Neural cell (in vitro differentiated cells): ENCODE measurements around the gene PIGBOS1. TPM values are rescaled to one million over a fixed set of nuclear protein-coding genes. Genes with fewer than 3 reads are reported as not detected.

Experiments
- H2AFZ ChIP-seq: fragments of 200-600, 300-800 bp; sonication (generic), shearing (Covaris generic); 2 replicates; pipeline ENCODE4 v1.6.0; 2014; ENCODE audit warnings: low read depth, mild to moderate bottlenecking, antibody characterized with exemption, low read length, moderate library complexity
- H3F3A ChIP-seq: fragments of 200-600 bp; shearing (Covaris generic); 2 replicates; pipeline ENCODE4 v1.6.1; 2016; ENCODE audit warnings: mild to moderate bottlenecking, moderate library complexity, mixed read lengths, antibody characterized with exemption, low read length; ENCODE audit not compliant: insufficient read depth, poor library complexity, severe bottlenecking
- H3K27ac ChIP-seq: fragments of 200-600, 300-800 bp; sonication (generic), shearing (Covaris generic); 2 replicates; pipeline ENCODE4 v1.5.1; 2014; ENCODE audit warnings: mild to moderate bottlenecking, low read length, moderate library complexity
- H3K27me3 ChIP-seq: fragments of 300-800, 200-600 bp; sonication (generic), shearing (Covaris generic); 2 replicates; pipeline ENCODE4 v1.6.0; 2014; ENCODE audit warnings: mild to moderate bottlenecking, low read depth, low read length, moderate library complexity; ENCODE audit not compliant: insufficient read depth
- H3K36me3 ChIP-seq: fragments of 300-800, 200-600 bp; sonication (generic), shearing (Covaris generic); 2 replicates; pipeline ENCODE4 v1.5.1; 2014; ENCODE audit warnings: mild to moderate bottlenecking, antibody characterized with exemption, low read length, moderate library complexity; ENCODE audit not compliant: insufficient read depth
- H3K4me2 ChIP-seq: fragments of 300-800, 200-600 bp; sonication (generic), shearing (Covaris generic); 2 replicates; pipeline ENCODE4 v1.6.0; 2014; ENCODE audit warnings: mild to moderate bottlenecking, low read length
- H3K4me3 ChIP-seq: fragments of 300-800, 200-600 bp; sonication (generic), shearing (Covaris generic); 2 replicates; pipeline ENCODE4 v1.5.1; 2014; ENCODE audit warnings: mild to moderate bottlenecking, low read length, moderate library complexity
- H3K79me2 ChIP-seq: fragments of 200-600 bp; shearing (Covaris generic); replicated peaks from 2 replicates; pipeline ENCODE4 v1.6.0; 2014; ENCODE audit warnings: mild to moderate bottlenecking, low read length, moderate library complexity; ENCODE audit not compliant: insufficient read depth
- H3K9ac ChIP-seq: fragments of 300-800, 200-600 bp; sonication (generic), shearing (Covaris generic); 2 replicates; pipeline ENCODE4 v1.6.1; 2016; ENCODE audit warnings: mild to moderate bottlenecking, low read length, mixed read lengths
- H3K9me2 ChIP-seq: fragments of 200-600 bp; shearing (Covaris generic); 2 replicates; pipeline ENCODE4 v1.6.1; 2016; ENCODE audit warnings: mild to moderate bottlenecking, low read length, mixed read lengths; ENCODE audit not compliant: insufficient read depth
- H3K9me3 ChIP-seq: fragments of 200-600, 300-800 bp; sonication (generic), shearing (Covaris generic); 2 replicates; pipeline ENCODE4 v1.6.1; 2016; ENCODE audit warnings: mild to moderate bottlenecking, mixed run types, low read length, moderate library complexity, mixed read lengths
- H4K20me1 ChIP-seq: fragments of 200-600 bp; shearing (Covaris generic); 2 replicates; pipeline ENCODE4 v1.6.1; 2016; ENCODE audit warnings: mild to moderate bottlenecking, mixed run types; ENCODE audit not compliant: insufficient read depth
- CTCF ChIP-seq: fragments of 450-650 bp; IDR thresholded peaks from 2 replicates; pipeline ENCODE4 v1.5.1; 2014; ENCODE audit warnings: antibody characterized with exemption, mild to moderate bottlenecking, moderate library complexity; ENCODE audit not compliant: poor library complexity, severe bottlenecking
- EP300 ChIP-seq: fragments of 450-650 bp; conservative IDR thresholded peaks from 2 replicates; pipeline ENCODE4 v1.6.1; 2014; ENCODE audit warnings: antibody characterized with exemption, mild to moderate bottlenecking, moderate library complexity; ENCODE audit not compliant: poor library complexity, severe bottlenecking
- EZH2 ChIP-seq: fragments of 200-600, 300-800 bp; shearing (Covaris generic), sonication (generic); IDR thresholded peaks from 2 replicates; pipeline ENCODE4 v1.6.1; 2014; ENCODE audit warnings: antibody characterized with exemption, low read length, borderline replicate concordance, mild to moderate bottlenecking; ENCODE audit not compliant: insufficient read depth, poor library complexity, severe bottlenecking
- MXI1 ChIP-seq: fragments of 450-650 bp; conservative IDR thresholded peaks from 2 replicates; pipeline ENCODE4 v1.6.1; 2014; ENCODE audit warnings: antibody characterized with exemption, mild to moderate bottlenecking; ENCODE audit not compliant: poor library complexity, severe bottlenecking
- POLR2AphosphoS5 ChIP-seq: IDR thresholded peaks from 2 replicates; pipeline ENCODE4 v1.6.1; 2012
- RAD21 ChIP-seq: fragments of 450-650 bp; conservative IDR thresholded peaks from 2 replicates; pipeline ENCODE4 v1.6.1; 2014; ENCODE audit warnings: antibody characterized with exemption, mild to moderate bottlenecking, moderate library complexity
- REST ChIP-seq: IDR thresholded peaks from 2 replicates; pipeline ENCODE4 v1.6.1; 2012; ENCODE audit warnings: borderline replicate concordance
- SMC3 ChIP-seq: fragments of 450-650 bp; conservative IDR thresholded peaks from 2 replicates; pipeline ENCODE4 v1.6.1; 2014; ENCODE audit warnings: antibody characterized with exemption, mild to moderate bottlenecking, moderate library complexity; ENCODE audit not compliant: poor library complexity
- TAF1 ChIP-seq: IDR thresholded peaks from 2 replicates; pipeline ENCODE4 v1.6.1; 2012; ENCODE audit warnings: low read depth
- polyA plus RNA-seq: library from polyadenylated mRNA; depleted of rRNA; stranded (reverse); fragments of >200 nt; gene quantifications from 2 replicates; pipeline ENCODE4 v1.2.3, GENCODE V29; 2014

Gene PIGBOS1
- polyA plus RNA-seq, 1 donor from 2014 or later: 16.4 TPM

- H3K27me3 ChIP-seq: no peaks in the 10 kb centered on the region
- no peak overlapping the region for H2AFZ ChIP-seq
- H3K9ac ChIP-seq: no peak overlapping the region
- TF ChIP-seq TAF1 (no peak), RAD21 (no peak), SMC3 (no peak), REST (no peak)
- no peaks in the 10 kb centered on the region for H3F3A ChIP-seq
- H3K36me3 ChIP-seq: no peaks in the 10 kb centered on the region
- H3K4me2 ChIP-seq: no peak overlapping the region
- H3K79me2 ChIP-seq: no peaks in the 10 kb centered on the region
- H4K20me1 ChIP-seq: no peaks in the 10 kb centered on the region
- H3K9me2 ChIP-seq: no peaks in the 10 kb centered on the region
- H3K9me3 ChIP-seq: no peaks in the 10 kb centered on the region
- no peak overlapping the region for H3K4me3 ChIP-seq
- H3K27ac ChIP-seq: no peak overlapping the region
Measured at GRCh38 chr15:55356985-55357585, 38.2 kb upstream of the PIGBOS1 start.

GRCh38 chr15:55353025-55353424 is 34.1 kb upstream of the PIGBOS1 start:
- TF ChIP-seq MXI1 (no peak), SMC3 (no peak), EZH2 (no peak), TAF1 (no peak), REST (no peak), RAD21 (no peak), CTCF (no peak), POLR2AphosphoS5 (no peak), EP300 (no peak)
- Histone ChIP-seq H3K4me3 (no peak overlapping the region), H3K79me2 (no peaks in the 10 kb centered on the region), H3K9me2 (no peaks in the 10 kb centered on the region), H3K27ac (no peak overlapping the region), H3F3A (no peaks in the 10 kb centered on the region), H3K9me3 (no peaks in the 10 kb centered on the region), H2AFZ (no peak overlapping the region), H3K9ac (no peak overlapping the region), H4K20me1 (no peaks in the 10 kb centered on the region), H3K36me3 (peaks cover 3% of the 10 kb centered on the region), H3K27me3 (no peaks in the 10 kb centered on the region), H3K4me2 (no peak overlapping the region)
